ENCODE data around the gene KRTAP10-10. TPM values are rescaled to one million over a fixed set of nuclear protein-coding genes. Genes with fewer than 3 reads are reported as not detected.
"Not testable (repeated sequence)": the region's sequence is repeated elsewhere in the genome, so short reads cannot be mapped to it uniquely, and the experiment has no call there.

Gene KRTAP10-10
- total and polyA plus RNA-seq, 2 donors: not detected

DNA sequence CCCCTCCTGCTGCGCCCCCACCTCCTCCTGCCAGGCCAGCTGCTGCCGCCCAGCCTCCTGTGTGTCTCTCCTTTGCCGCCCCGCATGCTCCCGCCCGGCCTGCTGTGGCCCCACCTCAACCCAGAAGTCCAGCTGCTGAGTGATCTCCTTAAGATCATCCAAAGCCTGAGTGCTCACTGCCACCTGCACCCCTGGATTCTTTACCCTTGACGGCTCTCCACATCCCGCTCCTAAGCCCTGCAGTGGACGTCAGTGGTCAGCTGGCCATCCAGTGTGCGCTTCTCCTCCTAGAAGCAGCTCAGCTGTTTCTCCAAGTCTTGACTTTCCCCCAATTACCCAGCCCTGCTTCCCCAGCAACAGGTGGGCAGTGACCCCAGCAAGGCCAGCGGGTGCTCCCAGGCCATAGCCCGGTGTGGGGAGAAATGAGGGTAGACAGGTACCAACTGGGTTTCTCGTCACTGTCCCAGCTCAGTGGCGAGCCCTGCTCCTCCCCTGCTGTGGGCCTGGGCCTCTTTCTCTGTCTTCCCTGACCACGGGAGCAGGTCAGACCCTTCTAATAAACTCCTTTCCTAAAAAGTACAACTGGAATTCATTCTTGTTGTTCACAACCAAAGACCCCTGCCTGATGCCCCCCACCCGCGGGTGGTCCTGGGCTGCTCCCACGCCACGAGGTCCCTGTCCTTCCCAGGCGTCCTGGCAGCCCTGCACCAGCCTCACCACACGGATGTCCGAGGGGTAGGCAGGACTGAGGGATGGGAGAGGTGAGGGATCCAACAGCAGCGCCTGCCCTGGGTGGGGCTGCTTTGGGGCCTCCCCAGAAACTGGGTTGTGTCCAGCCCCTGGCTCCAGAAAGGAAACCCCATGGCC lies 35.3 kb upstream of the KRTAP10-10 start:
- peaks cover 0 to 2% of the 10 kb centered on the region in 2 donors for H3K9me3 ChIP-seq (ENCODE audit: control insufficient read depth in 2 of 2, insufficient read depth in 1 of 2, low read length in 1 of 2)
- WGBS: 85% methylated on average over 23 of the region's 23 CpGs
- no peaks in the 10 kb centered on the region for H3K27me3 ChIP-seq (ENCODE audit: control insufficient read depth in 2 of 2, insufficient read depth in 1 of 2, low read length in 1 of 2)
- no peaks in the 10 kb centered on the region for H3K36me3 ChIP-seq (ENCODE audit: control insufficient read depth in 2 of 2, insufficient read depth in 2 of 2, low read length in 1 of 2)
- H3K4me1 ChIP-seq (ENCODE audit: control insufficient read depth in 2 of 2, insufficient read depth in 2 of 2, low read length in 2 of 2): no peaks in the 10 kb centered on the region
- H3K4me3 ChIP-seq (ENCODE audit: low read length in 2 of 2): no peak overlapping the region
- no peak for DNase-seq (ENCODE audit: low read depth in 6 of 9, low spot score in 9 of 9)
- no peak overlapping the region for H3K27ac ChIP-seq (ENCODE audit: low read depth in 1 of 2, low read length in 1 of 2)

DNA sequence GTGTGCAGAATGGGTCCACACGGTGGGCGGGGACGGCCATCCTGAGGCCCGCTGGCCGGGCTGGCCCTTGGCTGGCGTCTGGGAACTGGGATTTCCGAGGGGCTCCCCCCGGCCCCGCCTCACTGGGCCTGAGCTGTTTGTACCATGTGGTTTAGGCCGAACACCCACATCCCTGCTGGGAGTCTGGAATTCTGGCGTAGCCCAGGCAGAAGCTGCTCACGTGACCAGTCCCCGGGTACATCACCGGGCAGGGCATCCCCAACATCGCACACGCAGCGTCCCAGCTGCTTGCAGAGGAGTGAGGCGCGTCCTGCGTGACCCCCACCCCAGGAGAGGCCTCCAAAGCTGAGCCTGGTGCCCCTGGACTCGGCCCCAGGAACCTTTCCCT lies 34.7 kb upstream of the KRTAP10-10 start:
- Histone ChIP-seq H3K4me3 (ENCODE audit: low read length in 2 of 2) (no peak overlapping the region), H3K36me3 (ENCODE audit: control insufficient read depth in 2 of 2, insufficient read depth in 2 of 2, low read length in 1 of 2) (no peaks in the 10 kb centered on the region), H3K27me3 (ENCODE audit: control insufficient read depth in 2 of 2, insufficient read depth in 1 of 2, low read length in 1 of 2) (no peaks in the 10 kb centered on the region), H3K4me1 (ENCODE audit: control insufficient read depth in 2 of 2, insufficient read depth in 2 of 2, low read length in 2 of 2) (no peaks in the 10 kb centered on the region), H3K9me3 (ENCODE audit: control insufficient read depth in 2 of 2, insufficient read depth in 1 of 2, low read length in 1 of 2) (peaks cover 0 to 2% of the 10 kb centered on the region in 2 donors), H3K27ac (ENCODE audit: low read depth in 1 of 2, low read length in 1 of 2) (no peak overlapping the region)
- 88% methylated on average over 21 of the region's 21 CpGs for WGBS
- no peak for DNase-seq (ENCODE audit: low read depth in 6 of 9, low spot score in 9 of 9)

DNA sequence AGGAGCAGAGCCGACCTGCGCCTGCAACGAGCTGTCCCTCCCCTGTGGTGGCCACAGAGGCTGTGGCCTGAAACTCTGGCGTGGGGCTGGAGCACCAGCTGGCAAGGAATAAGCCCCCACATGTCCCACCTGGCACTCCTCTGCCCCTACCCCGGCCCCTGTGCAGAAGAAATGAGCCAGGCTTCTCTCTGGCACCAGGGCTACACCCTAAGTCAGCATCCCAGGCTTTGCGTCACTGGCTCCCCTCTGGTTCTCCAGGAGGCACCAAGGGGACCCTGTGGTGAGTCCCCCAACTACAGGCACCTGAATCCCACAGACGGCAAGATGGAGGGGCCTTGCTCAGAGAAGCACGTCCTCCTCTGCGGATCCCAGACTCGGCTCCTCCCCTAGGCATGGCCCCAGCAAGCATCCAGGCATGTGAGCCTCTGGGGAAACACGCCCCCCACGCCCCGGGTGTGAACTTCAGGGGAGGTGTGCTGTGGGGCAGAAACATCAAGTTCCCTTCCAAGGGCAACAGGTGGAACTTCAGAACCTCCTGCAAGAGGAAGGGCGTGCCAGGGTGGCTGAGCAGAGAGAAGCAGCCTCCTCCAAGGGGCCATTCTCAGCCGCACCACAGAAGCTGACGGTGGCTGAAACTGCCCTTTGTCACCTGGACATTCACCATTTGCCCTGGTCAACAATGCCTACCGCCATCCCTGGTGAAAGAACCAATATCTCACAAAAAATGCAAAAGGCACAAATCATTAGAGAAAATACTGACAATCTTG lies 33.9 kb upstream of the KRTAP10-10 start:
- H3K4me1 ChIP-seq (ENCODE audit: control insufficient read depth in 2 of 2, insufficient read depth in 2 of 2, low read length in 2 of 2): no peaks in the 10 kb centered on the region

DNA sequence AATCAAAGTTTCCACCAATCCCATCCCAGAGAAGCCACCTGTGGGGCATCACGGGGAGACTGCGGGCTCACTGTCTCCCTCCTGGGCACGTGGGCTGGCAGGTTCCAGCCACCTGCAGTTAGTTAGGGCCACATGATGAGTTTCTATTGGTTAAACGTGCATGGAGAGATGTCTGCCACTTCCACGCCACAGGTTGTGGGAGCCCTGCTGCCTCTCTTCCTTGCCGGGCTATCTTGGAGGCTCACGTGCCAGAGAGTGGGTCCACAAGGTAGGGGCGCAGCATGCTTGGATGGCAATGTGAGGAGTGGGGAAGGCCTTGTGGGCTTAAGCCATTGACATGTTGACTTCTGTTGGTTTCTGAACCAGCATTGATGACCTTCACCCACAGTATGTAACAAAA lies 33.2 kb upstream of the KRTAP10-10 start:
- 93% methylated on average over 8 of the region's 8 CpGs for WGBS
- no peak for DNase-seq (ENCODE audit: low read depth in 6 of 9, low spot score in 9 of 9)
- Histone ChIP-seq H3K4me3 (ENCODE audit: low read length in 2 of 2) (no peak overlapping the region), H3K27me3 (ENCODE audit: control insufficient read depth in 2 of 2, insufficient read depth in 1 of 2, low read length in 1 of 2) (no peaks in the 10 kb centered on the region), H3K9me3 (ENCODE audit: control insufficient read depth in 2 of 2, insufficient read depth in 1 of 2, low read length in 1 of 2) (peaks cover 0 to 2% of the 10 kb centered on the region in 2 donors), H3K36me3 (ENCODE audit: control insufficient read depth in 2 of 2, insufficient read depth in 2 of 2, low read length in 1 of 2) (no peaks in the 10 kb centered on the region), H3K27ac (ENCODE audit: low read depth in 1 of 2, low read length in 1 of 2) (no peak overlapping the region), H3K4me1 (ENCODE audit: control insufficient read depth in 2 of 2, insufficient read depth in 2 of 2, low read length in 2 of 2) (no peaks in the 10 kb centered on the region)

More for the DNA sequence above, 33.9 kb upstream of the KRTAP10-10 start:
- H3K27me3 ChIP-seq (ENCODE audit: control insufficient read depth in 2 of 2, insufficient read depth in 1 of 2, low read length in 1 of 2): no peaks in the 10 kb centered on the region
- peaks cover 0 to 2% of the 10 kb centered on the region in 2 donors for H3K9me3 ChIP-seq (ENCODE audit: control insufficient read depth in 2 of 2, insufficient read depth in 1 of 2, low read length in 1 of 2)
- no peak overlapping the region for H3K27ac ChIP-seq (ENCODE audit: low read depth in 1 of 2, low read length in 1 of 2)
- WGBS: 72% methylated on average over 17 of the region's 17 CpGs
- no peaks in the 10 kb centered on the region for H3K36me3 ChIP-seq (ENCODE audit: control insufficient read depth in 2 of 2, insufficient read depth in 2 of 2, low read length in 1 of 2)
- no peak for DNase-seq (ENCODE audit: low read depth in 6 of 9, low spot score in 9 of 9)
- H3K4me3 ChIP-seq (ENCODE audit: low read length in 2 of 2): no peak overlapping the region

DNA sequence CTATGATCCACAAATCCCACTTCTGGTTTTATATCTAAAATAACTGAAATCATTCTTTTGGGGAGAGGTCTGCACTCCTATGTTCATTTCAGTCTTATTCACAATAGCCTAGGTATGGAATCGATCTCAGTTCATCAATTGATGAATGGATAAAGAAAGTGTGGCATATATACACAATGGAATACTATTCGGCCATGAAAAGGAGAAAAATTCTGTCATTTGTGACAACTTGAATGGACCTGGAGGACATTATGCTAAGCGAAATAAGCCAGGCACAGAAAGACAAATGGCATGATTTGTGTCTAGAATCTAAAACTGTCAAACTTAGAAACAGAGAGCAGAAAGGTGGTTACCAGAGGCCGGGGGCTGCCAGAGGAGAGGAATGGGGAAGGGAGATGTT lies 30.7 kb upstream of the KRTAP10-10 start:
- WGBS: 94% methylated on average over 4 of the region's 4 CpGs
- Histone ChIP-seq H3K27ac (ENCODE audit: low read depth in 1 of 2, low read length in 1 of 2) (no peak overlapping the region), H3K36me3 (ENCODE audit: control insufficient read depth in 2 of 2, insufficient read depth in 2 of 2, low read length in 1 of 2) (no peaks in the 10 kb centered on the region), H3K27me3 (ENCODE audit: control insufficient read depth in 2 of 2, insufficient read depth in 1 of 2, low read length in 1 of 2) (no peaks in the 10 kb centered on the region), H3K4me3 (ENCODE audit: low read length in 2 of 2) (no peak overlapping the region), H3K4me1 (ENCODE audit: control insufficient read depth in 2 of 2, insufficient read depth in 2 of 2, low read length in 2 of 2) (no peaks in the 10 kb centered on the region), H3K9me3 (ENCODE audit: control insufficient read depth in 2 of 2, insufficient read depth in 1 of 2, low read length in 1 of 2) (peaks cover 2 to 8% of the 10 kb centered on the region in 2 donors)
- no peak for DNase-seq (ENCODE audit: low read depth in 6 of 9, low spot score in 9 of 9)

DNA sequence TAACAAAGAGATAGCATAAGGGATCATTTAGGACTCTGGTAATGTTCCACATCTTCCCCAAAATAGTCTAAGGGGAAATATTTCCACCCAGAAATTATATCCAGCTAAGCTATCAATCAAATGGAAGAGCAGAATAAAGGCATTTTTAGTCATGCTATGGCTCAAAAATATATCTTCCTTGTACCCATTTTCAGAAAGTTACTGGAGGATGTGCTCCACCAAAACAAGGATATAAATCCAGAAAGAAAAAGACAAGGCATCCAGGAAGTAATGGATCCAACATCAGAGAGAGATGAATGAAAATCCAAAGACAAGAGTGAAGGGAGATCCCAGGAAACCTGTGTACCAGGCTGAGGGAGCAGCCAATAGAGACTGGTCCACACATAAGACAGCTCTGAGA lies 28.0 kb upstream of the KRTAP10-10 start:
- DNase-seq (ENCODE audit: low read depth in 6 of 9, low spot score in 9 of 9): no peak
- H3K27me3 ChIP-seq (ENCODE audit: control insufficient read depth in 2 of 2, insufficient read depth in 1 of 2, low read length in 1 of 2): no peaks in the 10 kb centered on the region
- no peaks in the 10 kb centered on the region for H3K36me3 ChIP-seq (ENCODE audit: control insufficient read depth in 2 of 2, insufficient read depth in 2 of 2, low read length in 1 of 2)
- no peak overlapping the region for H3K4me3 ChIP-seq (ENCODE audit: low read length in 2 of 2)
- no peaks in the 10 kb centered on the region for H3K4me1 ChIP-seq (ENCODE audit: control insufficient read depth in 2 of 2, insufficient read depth in 2 of 2, low read length in 2 of 2)
- H3K27ac ChIP-seq (ENCODE audit: low read depth in 1 of 2, low read length in 1 of 2): no peak overlapping the region
- peaks cover 3 to 16% of the 10 kb centered on the region in 2 donors for H3K9me3 ChIP-seq (ENCODE audit: control insufficient read depth in 2 of 2, insufficient read depth in 1 of 2, low read length in 1 of 2)

DNA sequence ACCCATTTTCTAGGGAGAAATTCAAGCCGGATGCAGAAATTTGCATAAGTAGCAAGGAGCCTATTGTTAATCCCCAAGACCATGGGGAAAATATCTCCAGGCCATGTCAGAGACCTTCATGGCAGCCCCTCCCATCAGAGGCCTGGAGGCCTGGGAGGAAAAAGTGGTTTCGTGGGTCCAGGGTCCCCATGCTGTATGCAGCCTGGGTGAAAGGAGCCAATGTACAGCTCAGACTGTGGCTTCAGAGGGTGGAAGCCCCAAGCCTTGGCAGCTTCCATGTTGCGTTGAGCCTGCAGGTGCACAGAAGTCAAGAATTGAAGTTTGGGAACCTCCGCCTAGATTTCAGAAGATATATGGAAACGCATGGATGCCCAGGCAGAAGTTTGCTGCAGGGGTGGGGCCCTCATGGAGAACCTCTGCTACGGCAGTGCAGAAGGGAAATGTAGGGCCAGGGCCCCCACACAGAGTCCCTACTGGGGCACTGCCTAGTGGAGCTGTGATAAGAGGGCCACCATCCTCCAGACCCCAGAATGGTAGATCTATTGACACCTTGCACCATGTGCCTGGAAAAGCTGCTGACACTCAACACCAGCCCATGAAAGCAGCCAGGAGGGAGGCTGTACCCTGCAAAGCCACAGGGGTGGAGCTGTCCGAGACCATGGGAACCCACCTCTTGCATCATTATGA lies 26.9 kb upstream of the KRTAP10-10 start:
- peaks cover 3 to 16% of the 10 kb centered on the region in 2 donors for H3K9me3 ChIP-seq (ENCODE audit: control insufficient read depth in 2 of 2, insufficient read depth in 1 of 2, low read length in 1 of 2)
- not testable (repeated sequence) for H3K4me3 ChIP-seq (ENCODE audit: low read length in 2 of 2); H3K4me1 ChIP-seq (ENCODE audit: control insufficient read depth in 2 of 2, insufficient read depth in 2 of 2, low read length in 2 of 2); H3K27me3 ChIP-seq (ENCODE audit: control insufficient read depth in 2 of 2, insufficient read depth in 1 of 2, low read length in 1 of 2); H3K27ac ChIP-seq (ENCODE audit: low read depth in 1 of 2, low read length in 1 of 2); H3K36me3 ChIP-seq (ENCODE audit: control insufficient read depth in 2 of 2, insufficient read depth in 2 of 2, low read length in 1 of 2); DNase-seq (ENCODE audit: low read depth in 6 of 9, low spot score in 9 of 9)
- WGBS: 96% methylated on average over 7 of the region's 7 CpGs

DNA sequence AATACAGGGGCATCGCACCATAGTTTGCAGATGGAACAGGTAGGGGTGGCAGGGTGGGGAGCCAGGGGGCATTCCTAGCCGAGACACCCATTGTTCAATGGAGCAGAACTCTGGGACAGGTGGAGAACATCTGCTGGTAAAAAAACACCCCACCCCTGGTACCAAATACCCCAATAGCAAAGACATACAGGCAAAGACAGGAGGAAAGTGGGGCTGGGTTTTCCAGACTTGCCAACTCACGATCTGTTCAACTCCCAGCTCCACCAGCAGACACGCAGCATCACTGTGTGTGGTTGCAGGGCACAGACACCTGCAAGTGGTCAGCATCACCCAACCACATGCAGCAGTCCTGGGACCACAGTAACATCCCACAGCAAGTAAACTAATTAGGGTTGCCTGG lies 25.6 kb upstream of the KRTAP10-10 start:
- Histone ChIP-seq H3K27ac (ENCODE audit: low read depth in 1 of 2, low read length in 1 of 2) (no peak overlapping the region), H3K4me3 (ENCODE audit: low read length in 2 of 2) (no peak overlapping the region), H3K4me1 (ENCODE audit: control insufficient read depth in 2 of 2, insufficient read depth in 2 of 2, low read length in 2 of 2) (no peaks in the 10 kb centered on the region), H3K9me3 (ENCODE audit: control insufficient read depth in 2 of 2, insufficient read depth in 1 of 2, low read length in 1 of 2) (peaks cover 3 to 23% of the 10 kb centered on the region in 2 donors), H3K27me3 (ENCODE audit: control insufficient read depth in 2 of 2, insufficient read depth in 1 of 2, low read length in 1 of 2) (peaks cover 0 to 2% of the 10 kb centered on the region in 2 donors), H3K36me3 (ENCODE audit: control insufficient read depth in 2 of 2, insufficient read depth in 2 of 2, low read length in 1 of 2) (no peaks in the 10 kb centered on the region)
- WGBS: 89% methylated on average over 4 of the region's 4 CpGs
- DNase-seq (ENCODE audit: low read depth in 6 of 9, low spot score in 9 of 9): no peak

DNA sequence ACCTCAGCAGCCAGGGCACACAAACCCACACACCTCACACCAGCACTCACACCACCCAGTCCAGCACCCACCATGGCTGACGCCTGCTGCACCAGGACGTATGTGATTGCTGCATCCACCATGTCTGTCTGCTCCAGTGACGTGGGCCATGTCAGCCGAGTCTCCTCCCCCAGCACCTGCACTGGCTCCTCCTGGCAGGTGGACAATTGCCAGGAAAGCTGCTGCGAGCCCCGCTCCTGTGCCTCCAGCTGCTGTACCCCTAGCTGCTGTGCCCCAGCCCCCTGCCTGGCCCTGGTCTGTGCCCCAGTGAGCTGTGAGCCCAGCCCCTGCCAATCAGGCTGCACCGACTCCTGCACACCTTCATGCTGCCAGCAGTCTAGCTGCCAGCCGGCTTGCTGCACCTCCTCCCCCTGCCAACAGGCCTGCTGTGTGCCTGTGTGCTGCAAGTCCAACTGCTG lies 25.1 kb upstream of the KRTAP10-10 start, which contains the start of gene KRTAP10-8:
TSS of gene KRTAP10-8 (plus strand) at position 51 of the 458 bp plus-strand sequence. CDS start at position 73, 22 bp downstream.
- H3K27me3 ChIP-seq (ENCODE audit: control insufficient read depth in 2 of 2, insufficient read depth in 1 of 2, low read length in 1 of 2): peaks cover 0 to 2% of the 10 kb centered on the region in 2 donors
- H3K27ac ChIP-seq (ENCODE audit: low read depth in 1 of 2, low read length in 1 of 2): no peak within 1 kb of the TSS
- peaks cover 0 to 1% of the 10 kb centered on the region in 2 donors for H3K4me1 ChIP-seq (ENCODE audit: control insufficient read depth in 2 of 2, insufficient read depth in 2 of 2, low read length in 2 of 2)
- 94% methylated on average over 8 of the region's 8 CpGs for WGBS
- no peak for DNase-seq (ENCODE audit: low read depth in 6 of 9, low spot score in 9 of 9)
- peaks cover 3 to 25% of the 10 kb centered on the region in 2 donors for H3K9me3 ChIP-seq (ENCODE audit: control insufficient read depth in 2 of 2, insufficient read depth in 1 of 2, low read length in 1 of 2)
- no peaks in the 10 kb centered on the region for H3K36me3 ChIP-seq (ENCODE audit: control insufficient read depth in 2 of 2, insufficient read depth in 2 of 2, low read length in 1 of 2)
- no peak within 1 kb of the TSS for H3K4me3 ChIP-seq (ENCODE audit: low read length in 2 of 2)

Measured in thymus (tissue), 11 donors.